Cardiac muscle cell (in vitro differentiated cells and primary cell): ENCODE data around the gene IST1. TPM values are rescaled to one million over a fixed set of nuclear protein-coding genes. Genes with fewer than 3 reads are reported as not detected.

ENCODE experiments used
- DNase-seq, 2 donors: peaks; one replicate each; pipeline versions ENCODE4 v3.0.0 to v3.0.0-alpha.2; 2010 to 2017; ENCODE audit warnings: low read depth in 1 of 2, low spot score in 1 of 2
- H3K27ac ChIP-seq: fragments of 200-600 bp; sonication (generic); 2 replicates; pipeline ENCODE4 v1.5.1; 2016
- H3K27me3 ChIP-seq: fragments of 200-600 bp; sonication (generic); 2 replicates; pipeline ENCODE4 v1.6.0; 2016; ENCODE audit warnings: control low read depth
- H3K36me3 ChIP-seq: fragments of 200-600 bp; sonication (generic); 2 replicates; pipeline ENCODE4 v1.5.1; 2016; ENCODE audit warnings: control low read depth
- H3K4me1 ChIP-seq: fragments of 200-600 bp; sonication (generic); 2 replicates; pipeline ENCODE4 v1.8.1; 2017; ENCODE audit warnings: low read depth, mild to moderate bottlenecking, mixed run types
- H3K4me3 ChIP-seq: fragments of 200-600 bp; sonication (generic); 2 replicates; pipeline ENCODE4 v1.5.1; 2016; ENCODE audit warnings: mild to moderate bottlenecking
- H3K9me3 ChIP-seq: fragments of 200-600 bp; sonication (generic); 2 replicates; pipeline ENCODE4 v1.5.1; 2017; ENCODE audit warnings: low read depth, mild to moderate bottlenecking, control low read depth
- polyA plus RNA-seq: library from polyadenylated mRNA; unstranded; fragments of >200 nt; fragmentation: Nextera tagmentation; extraction: Ambion mirVana; gene quantifications from 2 replicates; pipeline ENCODE4 v1.2.1, GENCODE V29; 2016
- total RNA-seq: library from RNA; depleted of rRNA; stranded (reverse); fragments of >200 nt; gene quantifications from 2 replicates; pipeline ENCODE4 v1.2.3, GENCODE V29; 2016
- TF ChIP-seq, protein P1 (sequence below): IDR thresholded peaks from 2 replicates; pipeline ENCODE4 v1.5.1; 2012; ENCODE audit warnings: low read depth, mild to moderate bottlenecking, low read length

IST1 gene
- total and polyA plus RNA-seq, 2 experiments from 2014 or later, result 164 to 248 TPM

DNA sequence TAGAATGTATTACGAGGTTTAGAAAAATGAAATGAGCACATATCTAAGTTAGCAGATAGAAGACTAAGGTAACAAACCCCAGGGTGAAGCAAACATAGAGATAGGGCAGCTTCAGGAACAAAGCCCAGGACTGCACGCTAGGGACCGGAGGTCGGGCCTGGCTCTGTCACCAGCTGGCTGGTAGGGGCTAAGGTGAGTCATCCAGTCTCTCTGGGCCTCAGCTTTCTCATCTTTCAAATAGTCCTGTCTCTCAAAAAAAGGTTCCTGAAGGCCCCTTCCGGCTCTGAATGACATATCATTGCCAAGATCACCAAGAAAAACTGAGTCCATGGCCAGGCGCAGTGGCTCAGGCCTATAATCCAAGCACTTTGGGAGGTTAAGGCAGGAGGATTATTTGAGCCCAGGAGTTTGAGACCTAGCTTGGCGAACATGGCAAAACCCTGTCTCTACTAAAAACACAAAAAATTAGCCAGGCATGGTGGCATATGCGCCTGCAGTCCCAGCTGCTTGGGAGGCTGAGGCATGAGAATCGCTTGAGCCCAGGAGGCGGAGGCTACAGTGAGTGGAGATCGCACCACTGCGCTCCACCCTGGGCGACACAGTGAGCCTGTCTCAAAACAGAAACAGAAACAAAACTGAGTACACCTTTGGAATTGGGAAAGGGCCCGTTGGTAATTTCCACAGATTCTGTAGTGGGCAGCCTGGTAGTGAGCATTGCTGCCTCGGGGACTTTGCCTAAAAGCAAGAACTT is 78.9 kb downstream of the IST1 start:
- Histone ChIP-seq H3K36me3 (no peaks in the 10 kb centered on the region), H3K9me3 (no peaks in the 10 kb centered on the region), H3K4me1 (no peaks in the 10 kb centered on the region), H3K4me3 (no peak overlapping the region), H3K27me3 (no peaks in the 10 kb centered on the region), H3K27ac (no peak overlapping the region)
- no peak for DNase-seq
- TF ChIP-seq, protein P1, sequence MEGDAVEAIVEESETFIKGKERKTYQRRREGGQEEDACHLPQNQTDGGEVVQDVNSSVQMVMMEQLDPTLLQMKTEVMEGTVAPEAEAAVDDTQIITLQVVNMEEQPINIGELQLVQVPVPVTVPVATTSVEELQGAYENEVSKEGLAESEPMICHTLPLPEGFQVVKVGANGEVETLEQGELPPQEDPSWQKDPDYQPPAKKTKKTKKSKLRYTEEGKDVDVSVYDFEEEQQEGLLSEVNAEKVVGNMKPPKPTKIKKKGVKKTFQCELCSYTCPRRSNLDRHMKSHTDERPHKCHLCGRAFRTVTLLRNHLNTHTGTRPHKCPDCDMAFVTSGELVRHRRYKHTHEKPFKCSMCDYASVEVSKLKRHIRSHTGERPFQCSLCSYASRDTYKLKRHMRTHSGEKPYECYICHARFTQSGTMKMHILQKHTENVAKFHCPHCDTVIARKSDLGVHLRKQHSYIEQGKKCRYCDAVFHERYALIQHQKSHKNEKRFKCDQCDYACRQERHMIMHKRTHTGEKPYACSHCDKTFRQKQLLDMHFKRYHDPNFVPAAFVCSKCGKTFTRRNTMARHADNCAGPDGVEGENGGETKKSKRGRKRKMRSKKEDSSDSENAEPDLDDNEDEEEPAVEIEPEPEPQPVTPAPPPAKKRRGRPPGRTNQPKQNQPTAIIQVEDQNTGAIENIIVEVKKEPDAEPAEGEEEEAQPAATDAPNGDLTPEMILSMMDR, result no peak

Other genes with a start within 250 kb of the IST1 start
- 3.5 and 6.7 TPM in 2 replicates for gene PHLPP2, start 170.8 kb upstream of the IST1 start, total RNA-seq
- 1.7 and 4.3 TPM in 2 replicates for gene PHLPP2, start 170.8 kb upstream of the IST1 start, polyA plus RNA-seq
- 44.4 and 69.0 TPM in 2 replicates for gene AP1G1, start 86.7 kb upstream of the IST1 start, total RNA-seq
- gene AP1G1, start 86.7 kb upstream of the IST1 start, polyA plus RNA-seq, result 14.7 and 21.1 TPM in 2 replicates
- gene ATXN1L, start 49.6 kb upstream of the IST1 start, total RNA-seq, result 16.0 and 20.9 TPM in 2 replicates
- gene ATXN1L, start 49.6 kb upstream of the IST1 start, polyA plus RNA-seq, result 6.8 and 12.6 TPM in 2 replicates
- gene ZNF821, start 11.3 kb upstream of the IST1 start, total RNA-seq, result 24.9 and 25.1 TPM in 2 replicates
- 19.6 and 28.7 TPM in 2 replicates for gene ZNF821, start 11.3 kb upstream of the IST1 start, polyA plus RNA-seq
- 0.04 TPM in 1 of 2 replicates, not detected in the other for gene PKD1L3, start 104.9 kb downstream of the IST1 start, total RNA-seq
- 0.02 TPM in 1 of 2 replicates, not detected in the other for gene PKD1L3, start 104.9 kb downstream of the IST1 start, polyA plus RNA-seq
- 10.7 and 11.5 TPM in 2 replicates for gene DHODH, start 113.2 kb downstream of the IST1 start, total RNA-seq
- 10.2 and 11.9 TPM in 2 replicates for gene DHODH, start 113.2 kb downstream of the IST1 start, polyA plus RNA-seq
- gene HP, start 159.0 kb downstream of the IST1 start, total RNA-seq, result not detected in 2 replicates
- 0.45 TPM in 1 of 2 replicates, not detected in the other for gene HP, start 159.0 kb downstream of the IST1 start, polyA plus RNA-seq
- not detected in 2 replicates for gene HPR, start 167.7 kb downstream of the IST1 start, total RNA-seq
- not detected in 2 replicates for gene HPR, start 167.7 kb downstream of the IST1 start, polyA plus RNA-seq
- gene TXNL4B, start 198.1 kb downstream of the IST1 start, total RNA-seq, result 3.6 TPM in 2 replicates
- 2.8 and 5.1 TPM in 2 replicates for gene TXNL4B, start 198.1 kb downstream of the IST1 start, polyA plus RNA-seq
- 36.9 and 39.4 TPM in 2 replicates for gene DHX38, start 198.3 kb downstream of the IST1 start, total RNA-seq
- 24.8 and 26.2 TPM in 2 replicates for gene DHX38, start 198.3 kb downstream of the IST1 start, polyA plus RNA-seq